GM21529 (cell line): ENCODE data around the gene SAMM50.
A peak's percentile ranks its signal among the peaks of the same experiment; 100 is the strongest.

Source experiments
- ATAC-seq: cut with Tn5 transposase; IDR thresholded peaks from one replicate; pipeline ENCODE4 v1.9.1; 2021; ENCODE audit not compliant: unreplicated experiment

Gene SAMM50

DNA sequence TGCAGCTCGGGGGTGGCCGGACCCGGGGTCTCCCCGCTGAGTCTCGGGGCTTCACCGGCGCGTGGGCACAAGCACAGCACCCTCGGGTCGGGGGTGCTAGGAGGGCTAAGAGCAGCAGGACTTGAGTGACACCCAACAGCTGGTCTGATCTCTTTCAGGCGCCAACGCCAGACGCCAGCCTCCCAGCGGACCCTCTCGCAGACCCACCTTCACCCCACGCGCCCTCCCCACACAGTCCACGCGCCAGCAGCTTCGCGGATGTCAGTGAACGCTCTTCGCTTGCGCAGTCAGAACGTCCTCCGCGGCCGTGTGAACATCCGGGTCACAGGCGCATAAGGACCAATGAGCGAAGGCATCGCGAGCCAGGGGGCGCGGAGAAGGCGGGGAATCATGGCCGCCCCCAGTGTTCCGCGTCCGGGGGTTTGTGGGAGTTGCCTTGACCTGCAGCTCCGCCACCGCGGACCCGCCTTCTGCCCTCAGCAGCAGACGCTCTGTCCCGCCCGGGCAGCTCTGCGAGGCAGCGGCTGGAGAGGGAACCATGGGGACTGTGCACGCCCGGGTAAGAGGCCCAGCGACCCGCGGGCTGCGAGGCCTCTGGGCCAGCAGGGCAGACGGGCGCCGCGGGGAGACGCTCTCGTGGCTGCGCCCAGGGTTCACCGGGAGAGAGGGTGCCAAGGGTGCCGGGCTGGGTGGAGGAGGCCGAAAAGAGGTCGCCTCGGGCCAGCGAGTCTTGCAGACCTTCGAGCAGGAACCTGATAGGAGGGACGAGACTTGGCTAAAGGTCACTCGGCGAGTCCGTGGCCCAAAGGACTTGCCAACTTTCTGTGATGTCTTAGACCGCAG is at the start of gene SAMM50:
SAMM50 (plus strand) TSS at position 403 of the 843 bp plus-strand sequence; CDS start at position 539, 136 bp downstream.
- peak; percentile 91 for ATAC-seq

DNA sequence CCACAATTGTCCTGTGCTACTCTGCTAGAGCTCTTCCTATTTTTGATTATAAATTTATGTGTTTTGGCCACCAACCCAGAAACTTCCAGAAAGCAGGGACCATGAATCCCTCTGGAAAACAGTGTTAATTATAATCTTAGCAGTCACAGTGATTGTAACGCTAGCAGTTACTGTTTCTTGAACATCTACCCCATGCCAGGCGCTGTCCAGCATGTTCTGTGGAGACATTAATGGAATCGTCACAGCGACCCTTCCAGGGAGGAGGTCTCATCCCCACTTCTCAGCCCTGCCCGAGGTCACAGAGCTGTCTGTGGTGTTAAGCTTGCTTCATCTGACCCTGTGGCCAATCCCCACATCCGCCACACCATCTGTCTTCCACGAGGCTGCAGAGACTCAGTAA is 49.6 kb upstream of the SAMM50 start:
- no peak for ATAC-seq

DNA sequence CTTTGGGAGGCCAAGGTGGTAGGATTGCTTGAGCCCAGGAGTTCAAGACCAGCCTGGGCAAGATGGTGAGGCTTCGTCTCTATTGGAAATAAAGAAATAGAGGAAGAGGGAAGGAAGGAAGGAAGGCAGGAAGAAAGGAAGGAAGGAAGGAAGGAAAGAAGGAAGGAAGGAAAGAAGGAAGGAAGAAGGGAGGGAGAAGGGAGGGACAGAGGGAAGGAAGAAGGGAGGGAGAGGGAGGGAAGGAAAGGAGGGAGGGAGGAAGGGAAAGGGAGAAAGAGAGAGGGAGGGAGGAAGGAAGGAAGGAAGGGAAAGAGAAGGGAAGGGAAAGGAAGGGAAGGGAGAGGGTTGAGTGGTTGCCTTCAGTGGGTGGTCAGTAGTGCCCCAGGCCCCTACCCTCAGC is 45.5 kb upstream of the SAMM50 start:
- ATAC-seq, result no peak

DNA sequence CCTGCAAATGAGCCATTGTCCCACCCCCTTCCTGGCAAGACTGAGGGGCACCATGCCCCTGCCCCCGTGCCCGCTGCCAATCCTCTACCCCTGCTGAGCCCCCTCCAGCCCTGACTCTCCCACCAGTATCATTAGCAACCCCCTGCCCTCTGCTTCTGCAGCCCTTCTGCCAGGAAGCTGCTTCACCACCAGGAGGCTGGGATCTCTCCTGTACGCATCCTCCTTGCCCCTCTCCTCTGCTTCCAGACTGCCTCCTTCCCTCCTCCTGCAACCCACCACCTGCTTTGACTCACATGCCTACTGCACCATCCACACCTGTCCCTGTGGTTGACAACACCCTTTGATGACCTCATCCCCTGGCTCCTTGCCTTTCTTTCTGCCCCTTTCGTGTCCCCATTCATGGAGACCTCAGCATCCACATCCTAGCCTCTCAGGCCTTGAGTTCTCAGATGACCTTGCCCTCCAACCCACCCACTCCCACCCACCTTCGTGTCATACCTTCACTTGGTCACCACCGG is 45.0 kb upstream of the SAMM50 start:
- no peak for ATAC-seq

DNA sequence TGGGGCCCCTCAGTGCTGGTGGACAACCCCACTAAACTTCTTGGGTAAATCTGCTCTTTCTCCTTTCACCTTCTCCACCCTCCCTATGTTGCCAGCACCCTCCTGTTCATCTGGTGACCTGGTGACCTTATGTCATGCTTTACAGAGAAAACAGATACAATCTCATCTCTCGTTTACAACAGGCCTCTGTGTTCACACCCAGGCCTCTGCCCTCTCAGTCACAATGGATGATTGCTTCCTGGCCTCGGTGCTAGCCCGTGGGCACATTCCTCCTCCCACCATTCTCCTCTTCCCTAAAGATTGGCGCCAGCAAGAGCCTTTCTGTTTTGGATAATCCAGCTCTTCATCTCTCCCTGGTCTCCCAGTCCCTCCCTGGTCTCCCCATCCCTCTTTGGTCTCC is 43.9 kb upstream of the SAMM50 start:
- ATAC-seq, result no peak

DNA sequence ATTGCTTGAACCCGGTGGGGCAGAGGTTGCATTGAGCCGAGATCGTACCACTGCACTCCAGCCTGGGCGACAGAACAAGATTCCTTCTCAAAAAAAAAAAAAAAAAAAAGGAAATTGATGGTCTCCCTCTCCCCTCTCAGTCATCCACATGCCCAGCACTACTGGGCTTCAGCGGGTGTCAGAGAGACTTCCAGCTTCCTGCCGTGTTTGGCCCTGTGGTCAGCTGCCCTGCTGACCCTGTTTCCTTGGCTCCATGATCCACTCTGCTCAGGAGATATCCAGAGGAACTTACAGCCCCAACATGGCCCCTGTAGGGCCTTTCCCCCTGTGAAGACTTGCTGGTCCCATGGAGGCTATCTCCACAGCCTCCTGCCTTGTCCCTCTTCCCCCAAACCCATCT is 37.7 kb upstream of the SAMM50 start:
- ATAC-seq, result no peak

DNA sequence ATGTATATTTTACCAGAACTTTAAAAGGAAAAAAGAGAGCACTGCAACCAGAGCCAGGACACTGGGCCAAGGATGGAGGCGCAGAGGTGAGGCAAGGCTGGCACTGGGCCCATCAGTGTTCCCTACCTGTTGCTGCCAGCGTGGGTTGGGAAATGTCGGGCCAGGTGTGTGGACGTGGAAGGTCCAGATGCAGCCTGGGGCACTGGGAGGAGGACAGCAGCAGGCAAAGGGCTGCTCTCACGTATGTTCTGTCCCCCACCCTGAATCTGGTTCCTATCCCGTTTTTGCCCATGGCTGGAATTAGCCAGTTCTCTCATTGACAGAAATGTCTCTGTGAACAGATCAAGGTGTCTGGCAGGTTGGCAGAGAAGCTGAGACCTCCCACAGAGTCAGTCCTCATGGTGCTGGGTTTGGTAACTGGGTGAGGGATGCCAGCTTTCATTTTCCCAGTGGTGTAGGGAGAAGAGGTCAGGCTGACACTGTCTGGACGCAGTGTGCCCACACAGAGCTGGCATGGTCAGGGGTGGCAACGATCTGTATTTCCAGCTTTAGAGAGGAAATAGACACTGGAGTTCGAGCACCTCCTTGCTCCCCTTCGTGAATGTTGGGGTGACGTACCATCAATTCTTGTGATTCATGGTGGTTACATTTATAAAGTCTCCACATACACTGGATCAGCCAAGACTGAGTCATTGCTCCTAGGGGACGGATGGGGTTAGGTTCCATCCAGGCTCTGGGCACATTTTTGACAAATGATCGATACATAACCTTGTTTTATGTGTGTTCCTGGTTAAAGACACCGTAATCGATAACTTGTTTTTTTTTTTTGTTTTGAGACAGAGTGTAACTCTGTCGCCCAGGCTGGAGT is 35.9 kb upstream of the SAMM50 start:
- ATAC-seq, result no peak

DNA sequence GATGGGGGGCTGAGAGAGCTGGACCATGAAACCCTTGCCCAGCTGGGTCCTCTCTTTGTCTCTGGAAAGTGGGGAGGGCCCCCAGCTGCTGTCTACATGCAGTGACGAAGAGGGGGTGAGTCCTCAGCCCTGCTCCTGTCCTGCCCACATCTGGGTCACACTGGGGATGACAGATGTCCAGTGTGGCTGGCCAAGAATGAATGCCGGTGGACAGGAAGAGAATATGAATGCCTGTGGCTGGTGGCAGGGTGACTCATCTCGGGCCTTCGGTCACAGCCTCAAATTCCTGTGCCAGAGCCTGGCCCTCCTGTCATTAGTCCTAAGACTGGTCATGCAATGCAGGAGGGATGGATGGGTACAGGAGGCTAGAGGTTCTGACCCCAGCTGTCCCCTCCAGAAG is 33.9 kb upstream of the SAMM50 start:
- no peak for ATAC-seq

DNA sequence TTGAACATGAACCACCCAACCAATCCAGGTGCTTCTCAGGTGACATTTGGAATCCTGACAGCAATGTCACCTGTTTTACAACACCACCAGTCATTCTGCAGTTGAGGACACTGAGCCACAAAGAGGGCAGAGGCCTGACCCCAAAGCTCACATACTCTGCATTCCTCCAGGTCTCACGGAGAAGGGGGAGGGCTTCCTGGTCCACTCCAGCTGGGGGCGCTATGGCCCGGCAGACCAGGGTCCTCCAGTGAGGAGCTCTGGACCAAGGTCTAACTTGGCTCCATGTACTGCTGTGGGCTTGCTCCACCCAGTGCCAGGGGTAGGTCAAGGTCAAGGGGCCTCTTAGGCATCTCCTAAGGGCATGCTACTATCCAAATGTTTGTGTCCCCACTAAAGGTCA is 33.1 kb upstream of the SAMM50 start:
- no peak for ATAC-seq

DNA sequence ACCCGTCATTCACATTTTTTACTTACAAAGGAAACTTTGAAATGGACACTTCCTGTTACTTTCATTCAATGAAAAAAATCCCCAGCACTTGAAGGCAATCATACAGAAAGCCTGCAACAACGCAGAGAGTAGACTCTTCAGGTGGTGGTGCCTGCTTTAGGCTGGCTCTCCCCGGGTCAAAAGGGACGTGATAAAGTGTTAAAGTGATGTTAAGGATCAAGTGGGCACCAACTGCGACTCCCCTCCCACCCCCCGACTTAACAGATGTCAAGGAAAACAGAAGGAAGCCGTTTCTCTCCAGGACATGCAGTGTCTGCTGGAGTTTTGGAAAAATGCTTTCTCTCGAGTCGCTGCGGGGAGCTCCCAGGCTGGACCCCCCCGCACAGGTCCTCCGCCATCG is 32.1 kb upstream of the SAMM50 start:
- ATAC-seq, result no peak

DNA sequence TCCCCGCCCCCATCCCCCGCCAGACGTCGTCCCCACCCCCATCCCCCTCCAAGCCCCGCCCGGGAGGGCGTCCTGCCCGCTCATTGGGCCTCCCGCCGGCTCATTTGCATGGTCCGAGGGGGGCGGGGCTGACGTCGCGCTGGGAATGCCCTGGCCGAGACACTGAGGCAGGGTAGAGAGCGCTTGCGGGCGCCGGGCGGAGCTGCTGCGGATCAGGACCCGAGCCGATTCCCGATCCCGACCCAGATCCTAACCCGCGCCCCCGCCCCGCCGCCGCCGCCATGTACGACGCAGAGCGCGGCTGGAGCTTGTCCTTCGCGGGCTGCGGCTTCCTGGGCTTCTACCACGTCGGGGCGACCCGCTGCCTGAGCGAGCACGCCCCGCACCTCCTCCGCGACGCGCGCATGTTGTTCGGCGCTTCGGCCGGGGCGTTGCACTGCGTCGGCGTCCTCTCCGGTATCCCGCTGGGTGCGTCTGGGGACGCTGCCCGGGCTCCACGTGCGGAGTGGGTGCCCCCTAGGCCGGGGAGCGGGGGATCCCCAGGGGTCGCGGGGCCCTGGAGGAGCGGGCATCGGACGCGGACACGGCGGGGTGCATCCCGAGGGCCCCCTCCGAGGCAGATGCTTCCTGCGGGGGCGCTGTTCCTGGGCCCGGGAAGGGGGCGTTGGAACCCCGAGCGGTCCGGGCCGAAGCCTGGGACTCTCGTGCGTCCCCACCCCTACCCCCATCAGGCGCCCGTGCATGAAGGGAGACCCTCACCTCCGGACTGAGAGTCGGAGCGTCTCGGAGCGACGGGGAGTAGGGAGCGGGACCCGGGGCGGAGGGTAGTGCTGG is 31.4 kb upstream of the SAMM50 start, which contains the start of gene PNPLA3:
PNPLA3 (plus strand) TSS at position 175 of the 834 bp plus-strand sequence; CDS start at position 282, 107 bp downstream.
- no peak for ATAC-seq

DNA sequence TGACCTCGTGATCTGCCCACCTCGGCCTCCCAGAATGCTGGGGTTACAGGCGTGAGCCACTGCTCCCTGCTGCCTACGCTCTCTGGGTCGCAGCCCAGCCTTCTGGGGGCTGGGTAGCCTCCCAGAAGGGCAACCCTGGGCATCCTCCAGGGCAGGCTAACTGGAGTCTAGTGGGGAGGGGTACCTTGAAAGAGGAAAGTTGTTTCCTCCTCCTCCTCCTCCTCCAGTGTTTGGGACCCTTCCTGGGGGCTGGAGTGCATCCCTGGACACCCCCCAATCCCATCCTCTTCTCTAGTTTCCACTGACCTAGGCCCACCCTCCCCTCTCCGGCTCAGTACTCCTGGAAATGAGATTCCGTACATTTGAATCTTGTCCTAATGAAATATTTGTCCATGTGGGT is 30.4 kb upstream of the SAMM50 start:
- no peak for ATAC-seq

DNA sequence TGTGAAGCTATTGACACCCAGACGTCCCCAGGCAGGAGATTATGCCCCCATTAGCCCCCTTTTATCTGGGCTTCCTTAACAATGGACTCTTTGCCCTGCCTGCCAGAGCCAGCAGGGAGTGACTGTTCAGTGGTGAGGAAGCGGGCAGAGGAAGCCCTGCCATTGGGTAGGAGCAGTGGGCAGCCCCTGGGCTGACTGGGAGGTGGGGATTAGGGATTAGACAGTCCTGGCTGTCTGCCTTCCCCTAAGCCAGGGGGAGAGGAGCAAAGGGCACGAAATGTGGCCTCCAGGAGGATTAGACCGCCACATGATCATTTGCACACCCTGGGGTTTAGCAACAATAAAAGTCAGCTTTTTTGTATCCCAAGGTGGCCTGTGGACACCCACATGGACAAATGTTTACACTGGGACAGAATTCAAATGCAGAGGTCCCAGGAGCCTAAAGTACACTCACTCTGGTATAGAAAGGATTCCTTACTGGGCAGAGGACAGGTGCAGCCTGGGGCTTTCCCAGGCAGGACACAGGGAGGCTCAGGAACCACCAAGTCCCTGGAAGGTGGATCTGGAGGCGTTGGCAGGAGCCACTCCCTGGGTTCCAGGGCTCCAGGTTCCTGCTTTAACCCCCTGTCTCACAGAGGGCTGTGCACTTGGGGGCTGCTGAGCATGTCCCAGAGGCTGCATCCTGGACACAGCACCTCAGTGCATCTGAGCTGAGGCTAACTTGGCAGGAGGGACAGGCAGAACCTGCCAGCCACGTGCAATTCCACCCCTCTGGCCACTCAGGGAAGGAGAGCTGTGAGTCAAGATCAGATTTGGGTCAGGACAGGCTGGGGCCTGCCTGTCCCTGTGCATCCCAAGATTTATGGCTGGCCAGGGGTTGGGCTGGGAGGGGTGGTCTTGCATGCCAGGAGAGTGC is 29.6 kb upstream of the SAMM50 start:
- ATAC-seq, result no peak

DNA sequence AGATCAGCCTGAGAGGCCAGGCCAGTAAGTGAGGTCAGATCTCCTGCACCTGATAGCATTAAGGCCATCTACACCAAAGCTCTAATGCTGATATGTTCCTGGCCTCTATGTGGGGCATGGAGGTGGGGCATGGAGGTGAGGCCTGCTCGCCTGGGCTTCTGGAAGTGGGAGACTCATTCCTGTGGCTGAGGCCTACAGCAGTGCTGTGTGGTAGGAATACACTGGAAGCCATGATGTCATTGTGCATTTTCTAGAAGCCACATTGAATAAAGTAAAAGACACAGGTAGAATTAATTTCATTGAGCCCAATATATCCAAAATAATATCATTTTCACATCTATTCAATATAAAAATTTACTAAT is 28.9 kb upstream of the SAMM50 start:
- no peak for ATAC-seq

DNA sequence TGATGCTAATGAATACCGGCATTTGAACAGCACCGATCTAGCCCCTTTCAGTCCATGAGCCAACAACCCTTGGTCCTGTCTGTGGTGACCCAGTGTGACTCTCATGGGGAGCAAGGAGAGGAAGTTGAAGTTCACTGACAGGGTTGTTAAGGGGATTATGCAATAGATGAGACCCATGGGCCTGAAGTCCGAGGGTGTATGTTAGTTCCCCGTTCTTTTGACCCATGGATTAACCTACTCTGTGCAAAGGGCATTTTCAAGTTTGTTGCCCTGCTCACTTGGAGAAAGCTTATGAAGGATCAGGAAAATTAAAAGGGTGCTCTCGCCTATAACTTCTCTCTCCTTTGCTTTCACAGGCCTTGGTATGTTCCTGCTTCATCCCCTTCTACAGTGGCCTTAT is 26.8 kb upstream of the SAMM50 start:
- no peak for ATAC-seq

DNA sequence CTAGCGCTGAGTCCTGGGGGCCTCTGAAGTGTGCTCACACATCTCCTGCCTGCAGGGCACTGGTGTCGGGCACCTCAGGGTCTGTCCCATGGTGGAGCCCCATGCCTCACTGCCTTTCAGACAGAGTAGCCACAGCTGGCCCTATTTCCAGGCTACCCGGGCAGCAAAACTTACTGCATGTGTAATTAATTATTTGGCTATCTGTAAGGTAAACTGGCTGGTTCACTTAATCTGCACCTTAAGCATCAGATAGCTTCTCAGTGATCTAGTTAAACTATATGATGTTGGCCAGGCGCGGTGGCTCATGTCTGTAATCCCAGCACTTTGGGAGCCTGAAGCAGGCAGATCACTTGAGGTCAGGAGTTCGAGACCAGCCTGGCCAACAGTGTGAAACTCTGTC is 26.3 kb upstream of the SAMM50 start:
- no peak for ATAC-seq

DNA sequence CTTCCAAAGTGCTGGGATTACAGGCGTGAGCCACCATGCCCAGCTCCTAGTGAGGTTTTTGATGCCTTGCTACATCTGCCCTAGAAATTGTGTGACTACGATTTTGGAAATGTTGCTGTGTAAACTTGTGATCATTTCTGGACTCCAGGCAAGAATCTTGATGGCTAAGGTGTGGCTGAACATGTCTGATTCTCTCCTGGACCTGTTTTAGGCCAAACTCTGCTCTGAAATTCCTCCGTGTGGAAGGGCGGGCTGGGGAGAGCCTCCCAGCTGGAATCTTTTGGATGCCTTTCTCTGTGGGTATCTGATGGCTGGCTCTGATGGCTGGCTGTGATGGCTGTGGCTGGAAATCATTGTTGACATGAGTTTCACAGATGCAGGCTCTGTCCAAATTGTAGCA is 23.5 kb upstream of the SAMM50 start:
- no peak for ATAC-seq

DNA sequence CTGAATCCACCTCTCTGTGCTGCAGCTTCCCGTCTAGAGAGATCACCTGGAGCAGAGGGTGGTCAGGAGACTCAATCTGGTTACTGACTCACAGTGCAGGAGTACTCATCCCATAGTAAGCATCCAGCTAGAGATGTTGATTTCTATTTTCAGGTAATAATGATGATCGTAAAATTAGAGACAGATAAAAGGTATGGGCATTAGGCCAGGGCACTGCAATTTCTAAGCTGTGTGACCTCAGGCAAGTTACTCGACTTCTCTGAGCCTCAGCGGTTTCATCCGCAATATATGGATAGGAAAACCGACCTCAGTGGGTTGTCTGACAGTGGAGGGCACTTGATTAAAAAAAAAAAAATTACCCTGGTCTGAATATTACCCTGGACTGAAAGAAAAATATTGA is 13.8 kb upstream of the SAMM50 start:
- no peak for ATAC-seq

DNA sequence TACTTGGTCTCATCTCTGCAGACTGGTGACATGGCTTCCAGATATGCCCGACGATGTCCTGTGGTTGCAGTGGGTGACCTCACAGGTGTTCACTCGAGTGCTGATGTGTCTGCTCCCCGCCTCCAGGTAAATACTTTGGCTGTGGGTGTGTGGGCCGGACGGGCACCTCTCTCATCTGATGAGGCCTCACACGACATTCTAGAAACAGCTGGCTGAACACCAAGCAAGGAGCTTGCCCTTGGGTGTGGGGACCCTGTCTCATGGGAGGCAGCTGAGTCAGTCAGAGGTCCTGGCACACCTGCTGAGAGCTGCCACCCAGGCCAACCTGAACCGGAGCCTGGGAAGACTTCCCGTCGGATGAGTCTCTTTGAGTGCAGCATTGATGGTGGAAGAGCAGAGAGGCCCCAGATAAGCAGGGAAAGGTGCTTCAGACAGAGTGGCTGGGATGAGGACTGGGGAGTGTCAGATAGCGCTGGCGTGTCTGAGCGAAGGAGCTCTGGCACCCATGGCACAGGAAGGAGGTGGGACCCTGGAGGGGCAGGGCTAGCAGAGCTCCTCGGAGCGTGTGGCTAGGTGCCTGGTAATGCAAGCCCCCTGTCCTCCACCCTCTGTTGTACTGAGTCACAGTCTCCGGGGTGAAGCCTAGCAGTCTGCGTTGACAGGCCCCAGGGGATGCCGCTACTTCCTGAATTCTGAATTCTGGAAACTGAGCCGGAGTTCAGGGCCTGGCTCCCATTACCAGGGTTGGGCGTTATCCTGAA is 10.4 kb upstream of the SAMM50 start:
- ATAC-seq, result no peak
